PFSK-1 (cell line): ENCODE data around the gene CNNM3.

ENCODE experiments used
- FOXP2 ChIP-seq: optimal IDR thresholded peaks from 2 replicates; pipeline ENCODE3; 2011; ENCODE audit warnings: borderline replicate concordance, control low read depth, inconsistent platforms; ENCODE audit not compliant: insufficient read depth; ENCODE audit errors: extremely low read length, extremely low read depth
- POLR2AphosphoS5 ChIP-seq: IDR thresholded peaks from 2 replicates; pipeline ENCODE4 v1.6.1; 2012; ENCODE audit warnings: low read depth, mild to moderate bottlenecking, control low read depth, low read length, moderate library complexity
- REST ChIP-seq, 2 experiments: IDR thresholded peaks; 2 replicates each; pipeline versions ENCODE4 v1.6.1 to v1.8.0; 2011 to 2012; ENCODE audit warnings: low read depth in 2 of 2, low read length in 2 of 2, control low read depth in 1 of 2, inconsistent platforms in 1 of 2, mild to moderate bottlenecking in 1 of 2, moderate library complexity in 1 of 2; ENCODE audit not compliant: insufficient read depth in 1 of 2
- SIN3A ChIP-seq: IDR thresholded peaks from 2 replicates; pipeline ENCODE4 v1.6.1; 2012; ENCODE audit warnings: mild to moderate bottlenecking, low read length, moderate library complexity, borderline replicate concordance; ENCODE audit not compliant: insufficient read depth
- TAF1 ChIP-seq: IDR thresholded peaks from 2 replicates; pipeline ENCODE4 v1.6.1; 2012; ENCODE audit warnings: low read length, control low read depth, borderline replicate concordance; ENCODE audit not compliant: insufficient read depth

CNNM3 gene

GRCh38 chr2:96859099-96859649, 43.1 kb downstream of the CNNM3 start:
- TF ChIP-seq SIN3A = no peak
- TF ChIP-seq POLR2AphosphoS5 = no peak
- TF ChIP-seq FOXP2 = no peak
- no peak for TF ChIP-seq TAF1
- no peak for TF ChIP-seq REST (IDR thresholded peaks at IDR 0.05; ENCODE audit: insufficient read depth in 1 of 2, low read depth in 2 of 2, low read length in 2 of 2)

- TF ChIP-seq REST (IDR thresholded peaks at IDR 0.05; ENCODE audit: insufficient read depth in 1 of 2, low read depth in 2 of 2, low read length in 2 of 2) (no peak), TAF1 (no peak), SIN3A (no peak), POLR2AphosphoS5 (no peak), FOXP2 (no peak)
These were observed 43.6 kb downstream of the CNNM3 start for GRCh38 chr2:96859681-96860064.

GRCh38 chr2:96860065-96861029, 44.3 kb downstream of the CNNM3 start:
- TF ChIP-seq REST (IDR thresholded peaks at IDR 0.05; ENCODE audit: insufficient read depth in 1 of 2, low read depth in 2 of 2, low read length in 2 of 2) = no peak
- TF ChIP-seq SIN3A = no peak
- no peak for TF ChIP-seq POLR2AphosphoS5
- no peak for TF ChIP-seq FOXP2
- no peak for TF ChIP-seq TAF1

GRCh38 chr2:96861074-96861473, 45.0 kb downstream of the CNNM3 start:
- TF ChIP-seq FOXP2 (no peak), SIN3A (no peak)

DNA sequence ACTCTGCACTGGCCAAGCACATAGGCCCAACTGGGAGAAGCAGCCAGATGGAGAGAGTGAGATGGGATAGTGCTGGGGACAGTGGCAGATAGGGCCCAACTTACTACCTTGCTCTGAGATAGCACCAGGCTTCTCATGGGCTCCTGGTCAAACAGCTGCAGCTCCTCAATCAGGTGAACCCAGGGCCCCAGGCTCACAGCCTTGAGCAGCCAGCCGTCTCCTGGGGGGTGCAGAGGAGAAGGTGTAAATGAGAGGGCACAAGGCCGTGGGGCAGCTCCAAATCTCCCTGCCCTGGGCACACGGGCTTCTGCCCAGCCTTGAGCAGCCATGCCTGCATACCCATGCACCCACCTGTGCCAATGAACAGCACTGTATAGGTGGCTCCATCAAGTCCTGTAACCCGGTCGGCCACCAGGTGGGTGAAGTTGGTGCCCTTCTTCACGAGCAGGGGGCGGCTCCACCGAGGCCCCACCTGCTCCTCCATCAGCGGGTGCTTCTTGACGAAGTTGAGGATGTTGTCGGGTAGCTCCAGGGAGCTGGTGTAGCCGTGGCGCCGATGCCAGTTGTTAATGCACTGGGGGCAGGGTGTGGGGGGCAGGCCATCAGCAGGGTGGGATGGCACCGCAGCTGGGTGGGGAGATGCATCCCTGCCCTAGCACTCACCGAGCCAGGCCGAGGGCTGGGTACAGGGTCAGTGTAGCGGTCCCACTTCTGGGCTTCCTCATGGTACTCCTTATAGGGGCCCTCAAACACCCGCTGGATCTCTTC, 47.7 kb downstream of the CNNM3 start:
- TF ChIP-seq POLR2AphosphoS5 (no peak), REST (IDR thresholded peaks at IDR 0.05; ENCODE audit: insufficient read depth in 1 of 2, low read depth in 2 of 2, low read length in 2 of 2) (no peak), TAF1 (no peak), SIN3A (no peak), FOXP2 (no peak)
